Astrocyte (in vitro differentiated cells and primary cell): ENCODE data around the gene ERICH3. TPM values are rescaled to one million over a fixed set of nuclear protein-coding genes. Genes with fewer than 3 reads are reported as not detected.
A peak's percentile ranks its signal among the peaks of the same experiment; 100 is the strongest.

ENCODE experiments used
- DNase-seq: peaks from one replicate; pipeline ENCODE4 v3.0.0-alpha.2; 2010; ENCODE audit warnings: low read depth
- FAIRE-seq: peaks from 2 replicates; lab custom pipeline; 2011; peaks lifted over from hg19 to GRCh38; lab: Jason Lieb, UNC
- H2AFZ ChIP-seq: 2 replicates; pipeline ENCODE4 v1.6.0; 2012; ENCODE audit warnings: low read depth, low read length, inconsistent platforms
- H3K27ac ChIP-seq: 2 replicates; pipeline ENCODE4 v1.5.1; 2011; ENCODE audit warnings: low read depth, low read length, inconsistent platforms
- H3K27me3 ChIP-seq: 2 replicates; pipeline ENCODE4 v1.6.0; 2011; ENCODE audit warnings: low read length, inconsistent platforms; ENCODE audit not compliant: insufficient read depth
- H3K36me3 ChIP-seq: 2 replicates; pipeline ENCODE4 v1.5.1; 2011; ENCODE audit warnings: low read length, inconsistent platforms; ENCODE audit not compliant: insufficient read depth
- H3K4me1 ChIP-seq: 2 replicates; pipeline ENCODE4 v1.5.1; 2011; ENCODE audit warnings: low read length, inconsistent platforms; ENCODE audit not compliant: insufficient read depth
- H3K4me2 ChIP-seq: 2 replicates; pipeline ENCODE4 v1.6.0; 2012; ENCODE audit warnings: low read length, inconsistent platforms
- H3K4me3 ChIP-seq: 2 replicates; pipeline ENCODE4 v1.5.1; 2011; ENCODE audit warnings: low read depth, mild to moderate bottlenecking, low read length, inconsistent platforms; ENCODE audit not compliant: insufficient read depth
- H3K79me2 ChIP-seq: 2 replicates; pipeline ENCODE4 v1.6.0; 2012; ENCODE audit warnings: mild to moderate bottlenecking, low read length, inconsistent platforms; ENCODE audit not compliant: insufficient read depth
- H3K9ac ChIP-seq: 2 replicates; pipeline ENCODE4 v1.6.0; 2012; ENCODE audit warnings: mild to moderate bottlenecking, low read length, inconsistent platforms
- H3K9me3 ChIP-seq: 2 replicates; pipeline ENCODE4 v1.5.1; 2012; ENCODE audit warnings: low read depth, mild to moderate bottlenecking, low read length, inconsistent platforms; ENCODE audit not compliant: insufficient read depth
- H4K20me1 ChIP-seq: 2 replicates; pipeline ENCODE4 v1.6.0; 2012; ENCODE audit warnings: low read length, inconsistent platforms; ENCODE audit not compliant: insufficient read depth
- H3K27ac Mint-ChIP-seq: one replicate; pipeline ENCODE4 v1.8.0; 2021; ENCODE audit warnings: mild to moderate bottlenecking, mixed read lengths; ENCODE audit not compliant: unreplicated experiment
- H3K27me3 Mint-ChIP-seq: one replicate; pipeline ENCODE4 v1.8.0; 2021; ENCODE audit warnings: low read depth, mixed read lengths; ENCODE audit not compliant: unreplicated experiment
- H3K36me3 Mint-ChIP-seq: one replicate; pipeline ENCODE4 v1.8.0; 2021; ENCODE audit warnings: low read depth, mixed read lengths; ENCODE audit not compliant: unreplicated experiment
- H3K4me1 Mint-ChIP-seq: one replicate; pipeline ENCODE4 v1.8.0; 2021; ENCODE audit warnings: low read depth, mixed read lengths; ENCODE audit not compliant: unreplicated experiment
- H3K4me3 Mint-ChIP-seq: one replicate; pipeline ENCODE4 v1.8.0; 2021; ENCODE audit warnings: mild to moderate bottlenecking, moderate library complexity, mixed read lengths; ENCODE audit not compliant: unreplicated experiment
- H3K9me3 Mint-ChIP-seq: one replicate; pipeline ENCODE4 v1.8.0; 2021; ENCODE audit warnings: mild to moderate bottlenecking, mixed read lengths; ENCODE audit not compliant: unreplicated experiment
- EZH2 ChIP-seq: IDR thresholded peaks from 2 replicates; pipeline ENCODE4 v1.6.1; 2012; ENCODE audit warnings: mild to moderate bottlenecking, low read length, inconsistent platforms; ENCODE audit not compliant: insufficient read depth
- total RNA-seq: library from RNA; stranded (reverse); gene quantifications from 2 replicates; pipeline ENCODE4 v1.2.1, GENCODE V29; 2021
- TF ChIP-seq, protein P1 (sequence below): IDR thresholded peaks from 2 replicates; pipeline ENCODE4 v1.5.1; 2011; ENCODE audit warnings: low read depth, mild to moderate bottlenecking, inconsistent platforms, low read length, moderate library complexity; ENCODE audit not compliant: insufficient read depth

ERICH3 gene
- total RNA-seq, 1 donor from 2014 or later, result not detected

DNA sequence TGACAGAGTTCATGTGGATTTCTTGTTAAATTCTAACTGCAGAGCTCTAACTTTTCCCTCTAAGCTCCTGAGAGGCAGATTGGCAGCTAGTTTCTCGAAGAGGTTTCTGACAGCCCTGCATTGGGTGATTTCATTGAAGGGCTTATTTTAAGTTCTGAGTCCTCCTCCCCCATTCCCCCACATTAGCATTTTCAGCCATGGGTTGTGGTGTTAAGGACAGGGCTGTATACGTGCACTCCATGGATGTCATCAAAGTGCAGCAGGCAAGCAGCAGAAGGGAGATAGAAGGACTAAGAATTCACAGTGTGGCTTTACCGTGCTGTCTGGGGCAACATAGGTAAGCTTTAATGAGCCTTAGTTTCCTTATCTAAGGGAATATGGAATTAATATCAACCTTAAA, 40.3 kb upstream of the ERICH3 start:
- peak overlapping the region; percentile 23 for H3K27ac Mint-ChIP-seq
- no peak overlapping the region for H2AFZ ChIP-seq
- peaks cover 17% of the 10 kb centered on the region for H3K36me3 Mint-ChIP-seq
- no peaks in the 10 kb centered on the region for H3K27me3 Mint-ChIP-seq
- H3K27me3 ChIP-seq, result no peaks in the 10 kb centered on the region
- TF ChIP-seq, protein P1, sequence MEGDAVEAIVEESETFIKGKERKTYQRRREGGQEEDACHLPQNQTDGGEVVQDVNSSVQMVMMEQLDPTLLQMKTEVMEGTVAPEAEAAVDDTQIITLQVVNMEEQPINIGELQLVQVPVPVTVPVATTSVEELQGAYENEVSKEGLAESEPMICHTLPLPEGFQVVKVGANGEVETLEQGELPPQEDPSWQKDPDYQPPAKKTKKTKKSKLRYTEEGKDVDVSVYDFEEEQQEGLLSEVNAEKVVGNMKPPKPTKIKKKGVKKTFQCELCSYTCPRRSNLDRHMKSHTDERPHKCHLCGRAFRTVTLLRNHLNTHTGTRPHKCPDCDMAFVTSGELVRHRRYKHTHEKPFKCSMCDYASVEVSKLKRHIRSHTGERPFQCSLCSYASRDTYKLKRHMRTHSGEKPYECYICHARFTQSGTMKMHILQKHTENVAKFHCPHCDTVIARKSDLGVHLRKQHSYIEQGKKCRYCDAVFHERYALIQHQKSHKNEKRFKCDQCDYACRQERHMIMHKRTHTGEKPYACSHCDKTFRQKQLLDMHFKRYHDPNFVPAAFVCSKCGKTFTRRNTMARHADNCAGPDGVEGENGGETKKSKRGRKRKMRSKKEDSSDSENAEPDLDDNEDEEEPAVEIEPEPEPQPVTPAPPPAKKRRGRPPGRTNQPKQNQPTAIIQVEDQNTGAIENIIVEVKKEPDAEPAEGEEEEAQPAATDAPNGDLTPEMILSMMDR, result no peak
- no peak for TF ChIP-seq EZH2
- no peaks in the 10 kb centered on the region for H3K4me1 ChIP-seq
- H3K9me3 Mint-ChIP-seq, result peaks cover 2% of the 10 kb centered on the region
- no peak for DNase-seq
- no peak for FAIRE-seq
- no peaks in the 10 kb centered on the region for H4K20me1 ChIP-seq
- peaks cover 24% of the 10 kb centered on the region for H3K36me3 ChIP-seq
- H3K79me2 ChIP-seq, result no peaks in the 10 kb centered on the region
- no peak overlapping the region for H3K4me2 ChIP-seq
- no peak overlapping the region for H3K27ac ChIP-seq
- H3K4me1 Mint-ChIP-seq, result peaks cover 8% of the 10 kb centered on the region
- no peak overlapping the region for H3K4me3 Mint-ChIP-seq
- no peaks in the 10 kb centered on the region for H3K9me3 ChIP-seq
- H3K4me3 ChIP-seq, result no peak overlapping the region
- no peak overlapping the region for H3K9ac ChIP-seq

- H3K4me3 ChIP-seq, result no peak overlapping the region
- H3K36me3 Mint-ChIP-seq, result peaks cover 17% of the 10 kb centered on the region
- H2AFZ ChIP-seq, result no peak overlapping the region
- no peak overlapping the region for H3K27ac ChIP-seq
- H3K36me3 ChIP-seq, result peaks cover 23% of the 10 kb centered on the region
- H3K4me2 ChIP-seq, result no peak overlapping the region
- no peaks in the 10 kb centered on the region for H4K20me1 ChIP-seq
- no peaks in the 10 kb centered on the region for H3K4me1 ChIP-seq
- no peaks in the 10 kb centered on the region for H3K79me2 ChIP-seq
- H3K27me3 Mint-ChIP-seq, result no peaks in the 10 kb centered on the region
- H3K4me1 Mint-ChIP-seq, result peaks cover 8% of the 10 kb centered on the region
- no peak overlapping the region for H3K27ac Mint-ChIP-seq
- no peaks in the 10 kb centered on the region for H3K9me3 ChIP-seq
- DNase-seq (peak; percentile 9), FAIRE-seq (no peak)
- no peak overlapping the region for H3K4me3 Mint-ChIP-seq
- peaks cover 2% of the 10 kb centered on the region for H3K9me3 Mint-ChIP-seq
- H3K9ac ChIP-seq, result no peak overlapping the region
- no peaks in the 10 kb centered on the region for H3K27me3 ChIP-seq
- TF ChIP-seq EZH2, result no peak
- TF ChIP-seq, protein P1, result no peak
These were observed 39.3 kb upstream of the ERICH3 start for GRCh38 chr1:74712881-74713280.

GRCh38 chr1:74703386-74704182, 30.0 kb upstream of the ERICH3 start:
- Mint-ChIP-seq H3K4me1 (no peaks in the 10 kb centered on the region), H3K9me3 (no peaks in the 10 kb centered on the region), H3K36me3 (no peaks in the 10 kb centered on the region), H3K4me3 (no peak overlapping the region), H3K27me3 (no peaks in the 10 kb centered on the region), H3K27ac (no peak overlapping the region)
- Histone ChIP-seq H3K27ac (no peak overlapping the region), H2AFZ (no peak overlapping the region), H3K9me3 (no peaks in the 10 kb centered on the region), H4K20me1 (no peaks in the 10 kb centered on the region), H3K79me2 (no peaks in the 10 kb centered on the region), H3K36me3 (peaks cover 17% of the 10 kb centered on the region), H3K4me2 (no peak overlapping the region), H3K4me3 (no peak overlapping the region), H3K9ac (no peak overlapping the region), H3K4me1 (no peaks in the 10 kb centered on the region), H3K27me3 (no peaks in the 10 kb centered on the region)
- DNase-seq, result no peak
- no peak for FAIRE-seq
- TF ChIP-seq, protein P1, result no peak
- no peak for TF ChIP-seq EZH2
